Gastrocnemius medialis (tissue), 4 donors: ENCODE results near the gene AMZ1.

Experiments used
- POLR2A ChIP-seq, 2 donors: fragments of 450-650 bp; IDR thresholded peaks; one replicate each; pipeline ENCODE4 v1.6.1; 2017; ENCODE audit warnings: antibody characterized with exemption in 2 of 2, mild to moderate bottlenecking in 2 of 2, moderate library complexity in 2 of 2
- TF ChIP-seq, protein P1 (sequence below), 5 experiments: fragments of 450-650 bp in 3 of 5; fragments of 200-600 bp in 2 of 5; sonication (generic) in 2 of 5; IDR thresholded peaks in 4 of 5; conservative IDR thresholded peaks in 1 of 5; 1 replicate in 4 of 5; 2 replicates in 1 of 5; pipeline ENCODE4 v1.5.1; 2016 to 2019; ENCODE audit warnings: antibody characterized with exemption in 5 of 5, mild to moderate bottlenecking in 3 of 5, moderate library complexity in 3 of 5

DNA sequence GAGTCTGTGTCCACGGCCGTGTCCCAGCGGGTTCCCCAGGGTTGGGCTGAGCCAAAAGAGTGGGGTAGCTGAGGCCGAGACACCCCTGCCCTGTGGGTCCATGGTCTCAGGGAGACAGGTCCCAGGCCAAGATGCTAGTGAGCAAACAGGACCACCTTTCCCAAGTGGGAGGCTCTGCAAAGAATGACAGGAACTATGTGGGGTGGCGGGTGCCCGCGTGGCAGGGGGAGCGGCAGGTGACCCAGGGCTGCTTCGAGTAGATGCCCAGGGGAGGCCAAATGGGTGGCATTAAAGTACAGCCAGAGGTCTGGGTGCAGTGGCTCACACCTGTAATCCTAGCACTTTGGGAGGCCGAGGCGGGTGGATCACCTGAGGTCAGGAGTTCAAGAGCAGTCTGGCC lies 38.0 kb upstream of the AMZ1 start:
- TF ChIP-seq, protein P1, sequence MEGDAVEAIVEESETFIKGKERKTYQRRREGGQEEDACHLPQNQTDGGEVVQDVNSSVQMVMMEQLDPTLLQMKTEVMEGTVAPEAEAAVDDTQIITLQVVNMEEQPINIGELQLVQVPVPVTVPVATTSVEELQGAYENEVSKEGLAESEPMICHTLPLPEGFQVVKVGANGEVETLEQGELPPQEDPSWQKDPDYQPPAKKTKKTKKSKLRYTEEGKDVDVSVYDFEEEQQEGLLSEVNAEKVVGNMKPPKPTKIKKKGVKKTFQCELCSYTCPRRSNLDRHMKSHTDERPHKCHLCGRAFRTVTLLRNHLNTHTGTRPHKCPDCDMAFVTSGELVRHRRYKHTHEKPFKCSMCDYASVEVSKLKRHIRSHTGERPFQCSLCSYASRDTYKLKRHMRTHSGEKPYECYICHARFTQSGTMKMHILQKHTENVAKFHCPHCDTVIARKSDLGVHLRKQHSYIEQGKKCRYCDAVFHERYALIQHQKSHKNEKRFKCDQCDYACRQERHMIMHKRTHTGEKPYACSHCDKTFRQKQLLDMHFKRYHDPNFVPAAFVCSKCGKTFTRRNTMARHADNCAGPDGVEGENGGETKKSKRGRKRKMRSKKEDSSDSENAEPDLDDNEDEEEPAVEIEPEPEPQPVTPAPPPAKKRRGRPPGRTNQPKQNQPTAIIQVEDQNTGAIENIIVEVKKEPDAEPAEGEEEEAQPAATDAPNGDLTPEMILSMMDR (IDR thresholded peaks at IDR 0.05 in 4 of 5, conservative IDR thresholded peaks at IDR 0.05 in 1 of 5) = no peak
- TF ChIP-seq POLR2A (IDR thresholded peaks at IDR 0.05) = no peak
